Midbrain (tissue), 1 donor: ENCODE data around the gene NLK.

Source experiments
- DNase-seq: peaks from one replicate; lab custom pipeline; 2025; lab: John Stamatoyannopoulos, UW

The NLK gene

DNA sequence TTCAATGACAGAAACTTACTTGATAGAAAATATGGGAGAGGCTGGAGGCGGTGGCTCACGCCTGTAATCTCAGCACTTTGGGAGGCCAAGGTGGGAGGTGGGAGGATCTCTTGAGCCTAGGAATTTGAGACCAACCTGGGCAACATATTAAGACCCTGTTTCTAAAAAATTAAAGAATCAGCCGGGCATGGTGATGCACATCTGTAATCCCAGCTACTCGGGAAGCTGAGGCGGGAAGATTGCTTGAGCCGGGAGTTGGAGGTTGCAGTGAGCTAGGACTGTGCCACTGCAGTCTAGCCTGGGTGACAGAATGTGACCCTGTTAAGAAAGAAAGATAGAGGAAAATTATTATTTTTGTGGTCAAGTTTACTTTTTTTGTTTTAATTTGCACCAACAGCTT, 2.1 kb upstream of the NLK start:
- no peak for DNase-seq

DNA sequence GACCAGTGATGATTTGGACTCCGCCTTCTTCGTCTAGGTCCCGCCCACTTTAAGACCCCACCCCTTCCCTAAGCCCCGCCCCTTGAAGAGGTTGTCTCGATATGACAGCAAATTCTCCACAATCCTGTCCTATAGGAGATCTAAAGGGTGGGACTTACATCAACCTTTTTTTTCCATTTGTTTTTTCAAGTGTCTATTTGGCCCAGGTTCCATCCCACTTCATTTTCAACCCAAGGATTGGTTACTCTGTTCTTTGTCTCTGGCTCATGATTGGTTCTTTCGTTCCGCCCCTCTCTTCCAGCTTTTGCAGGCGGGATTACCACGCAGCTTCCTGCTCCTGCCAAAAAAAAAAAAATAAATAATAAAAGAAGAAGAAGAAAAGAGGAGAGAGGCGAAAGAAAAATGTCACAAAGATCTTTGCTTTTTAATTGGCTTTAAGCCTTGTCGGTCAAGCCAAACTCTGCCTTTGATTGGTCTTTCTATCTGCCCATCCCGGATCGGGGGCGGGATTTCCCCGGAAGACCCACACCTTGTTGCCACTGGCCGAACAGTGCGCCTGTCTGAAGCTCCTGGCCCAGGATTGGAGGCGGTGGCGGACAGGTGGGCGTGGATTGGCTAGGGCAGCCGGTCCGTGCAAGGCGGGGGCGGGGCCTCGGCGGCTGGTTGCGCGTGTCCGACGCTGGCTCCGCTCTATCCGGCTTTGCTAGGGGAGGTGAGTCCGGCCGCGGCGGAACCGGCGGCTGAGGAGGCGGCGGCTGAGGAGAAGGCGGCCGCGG, 1.2 kb upstream of the NLK start:
- peak; percentile 99 for DNase-seq

DNA sequence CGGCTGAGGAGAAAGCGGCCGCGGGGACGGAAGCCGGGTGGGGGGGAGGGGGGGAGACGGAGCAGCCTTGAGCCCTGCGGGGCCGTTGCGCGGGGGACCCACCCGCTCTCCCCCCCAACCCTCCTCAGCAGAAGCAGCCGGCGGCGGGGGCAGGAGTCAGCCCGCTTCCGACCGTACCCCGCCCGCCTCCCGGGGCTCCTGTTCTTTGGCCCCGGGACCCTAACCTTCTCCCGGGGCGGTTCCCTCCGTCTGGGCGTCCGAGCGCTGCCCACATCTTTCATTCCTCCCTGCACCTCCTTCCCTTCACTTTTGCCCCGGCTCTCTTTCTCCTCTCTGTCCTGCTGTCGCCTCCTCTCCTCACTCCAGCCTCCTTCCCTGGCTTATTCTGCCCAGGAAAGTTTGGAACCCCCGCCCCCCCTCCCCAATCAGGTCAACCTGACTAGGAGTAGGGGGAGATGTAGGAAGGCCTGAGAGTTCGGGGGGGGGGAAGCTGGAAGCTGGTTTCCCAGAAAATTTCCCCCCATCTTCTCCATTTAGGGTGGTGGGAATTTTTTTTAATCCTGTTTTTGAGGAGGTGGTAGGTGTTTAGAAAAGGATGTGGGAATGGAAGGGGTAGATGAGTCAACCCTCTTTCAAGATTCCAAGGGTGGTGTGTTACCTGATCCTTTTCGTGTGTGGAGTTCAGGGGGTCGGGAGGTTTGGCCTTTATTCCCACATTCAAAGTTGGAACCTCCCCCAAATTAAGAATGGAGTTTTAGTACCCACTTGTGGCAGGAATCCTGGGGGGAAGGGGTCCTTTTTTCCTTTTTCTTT, 427 bp upstream of the NLK start:
- DNase-seq = no peak

- no peak for DNase-seq
Measured at GRCh38 chr17:28042721-28043291, 329 bp downstream of the NLK start.

GRCh38 chr17:28043296-28043695, 819 bp downstream of the NLK start:
- DNase-seq = no peak

DNA sequence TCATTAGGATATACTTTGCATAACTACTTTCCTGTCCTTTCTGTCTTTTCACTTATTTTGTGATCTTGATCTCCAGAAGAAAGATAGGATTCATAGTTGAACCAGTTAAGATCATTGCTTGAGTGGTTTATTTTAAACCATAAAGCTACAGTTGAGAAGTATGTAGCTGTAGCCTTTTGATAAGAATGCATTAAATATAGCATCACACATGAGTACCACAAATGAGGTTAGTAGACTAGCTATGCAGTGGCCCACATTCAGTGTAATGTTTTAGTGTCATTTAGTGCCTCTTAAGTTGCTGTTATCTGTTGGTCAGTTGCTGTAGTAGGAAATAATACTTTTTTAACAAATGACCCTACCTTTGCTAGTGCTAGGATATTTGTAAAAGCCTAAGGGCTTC, 1.3 kb downstream of the NLK start:
- no peak for DNase-seq

DNA sequence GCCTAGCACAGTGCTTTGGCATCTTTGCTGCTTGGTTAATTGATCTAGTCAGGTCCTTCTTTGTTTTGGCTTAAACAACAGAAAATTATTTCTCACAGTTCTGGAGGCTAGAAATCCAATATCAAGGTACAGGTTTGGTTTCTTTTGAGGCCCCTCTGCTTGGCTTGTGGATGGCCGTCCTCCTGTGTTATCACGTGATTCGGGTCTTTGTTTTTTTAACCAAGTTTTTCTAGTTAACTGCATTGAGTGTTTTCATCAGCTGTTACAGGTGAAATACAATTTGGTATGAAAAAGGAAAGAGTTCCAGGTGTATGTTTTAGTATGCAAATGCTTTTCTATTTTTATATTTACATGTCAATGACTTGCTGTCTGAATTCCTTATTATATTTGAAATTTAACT, 2.8 kb downstream of the NLK start:
- DNase-seq = no peak

- DNase-seq = no peak
Measured at GRCh38 chr17:28046034-28046825, 3.8 kb downstream of the NLK start.

DNA sequence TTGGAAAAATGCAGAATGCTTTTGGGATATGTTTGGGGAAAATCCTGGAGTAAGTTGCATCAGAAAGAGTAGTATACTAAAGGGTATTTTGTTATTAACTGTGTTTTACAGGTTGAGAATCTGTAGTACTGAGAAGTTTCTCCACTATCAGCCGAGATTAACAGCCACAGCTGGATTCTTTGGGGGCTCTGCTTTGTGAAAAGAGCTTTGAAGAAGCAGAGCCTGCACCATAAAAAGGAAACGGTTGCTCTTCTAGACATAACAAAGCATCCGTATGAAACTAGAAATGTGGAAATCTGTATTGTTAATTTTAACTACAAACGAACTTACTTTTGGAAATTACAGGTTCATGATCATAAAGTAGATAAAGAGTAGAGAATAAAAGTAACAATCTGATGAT, 5.3 kb downstream of the NLK start:
- DNase-seq = no peak

DNA sequence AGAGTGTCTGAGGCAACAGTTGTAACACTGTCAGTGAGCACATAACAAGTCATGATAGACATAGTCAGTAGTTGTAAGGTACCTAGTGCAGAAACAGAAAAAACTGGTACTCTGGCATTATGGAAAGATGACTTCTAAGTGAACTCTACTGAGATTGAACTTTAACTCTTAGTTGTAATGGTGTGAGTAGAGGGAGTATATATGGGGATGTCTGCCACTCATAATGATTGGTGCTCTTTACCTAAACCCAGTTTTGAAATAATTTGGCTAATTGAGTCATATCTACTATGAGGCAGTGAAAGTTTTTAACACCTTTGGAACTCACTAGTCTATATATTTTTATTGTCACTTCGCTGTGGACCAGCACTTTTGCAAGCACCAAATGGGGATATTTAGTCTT, 6.6 kb downstream of the NLK start:
- no peak for DNase-seq

DNA sequence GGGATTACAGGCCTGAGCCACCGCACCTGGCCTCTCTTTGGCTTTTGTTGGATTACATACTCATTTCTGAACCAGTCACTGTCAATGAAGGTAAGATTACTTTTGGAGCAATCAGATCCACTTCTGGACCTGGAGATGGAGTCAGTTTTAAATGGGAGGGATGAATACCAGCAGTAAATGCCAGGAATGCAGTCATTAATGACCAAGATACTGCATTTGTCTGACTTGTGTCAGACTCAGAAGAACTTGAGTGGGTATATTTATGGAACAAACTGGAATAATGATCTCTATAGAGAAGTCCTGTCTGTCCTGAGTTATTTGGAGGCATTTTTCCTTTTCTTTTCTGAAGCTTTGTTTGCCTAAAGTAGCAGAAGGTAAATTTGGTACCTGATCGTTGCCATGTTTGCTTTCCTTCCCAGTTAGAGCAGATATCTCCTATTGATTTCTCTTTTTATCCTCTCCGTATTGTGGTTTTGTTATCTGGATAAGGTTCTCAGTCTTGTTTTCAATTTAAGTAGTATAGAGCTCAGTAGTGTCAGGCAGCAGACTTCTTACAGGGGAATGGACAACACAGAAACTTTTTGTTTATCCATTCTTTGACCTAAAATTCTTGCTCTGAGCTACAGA, 10.7 kb downstream of the NLK start:
- no peak for DNase-seq

GRCh38 chr17:28053725-28054124, 11.2 kb downstream of the NLK start:
- no peak for DNase-seq

DNA sequence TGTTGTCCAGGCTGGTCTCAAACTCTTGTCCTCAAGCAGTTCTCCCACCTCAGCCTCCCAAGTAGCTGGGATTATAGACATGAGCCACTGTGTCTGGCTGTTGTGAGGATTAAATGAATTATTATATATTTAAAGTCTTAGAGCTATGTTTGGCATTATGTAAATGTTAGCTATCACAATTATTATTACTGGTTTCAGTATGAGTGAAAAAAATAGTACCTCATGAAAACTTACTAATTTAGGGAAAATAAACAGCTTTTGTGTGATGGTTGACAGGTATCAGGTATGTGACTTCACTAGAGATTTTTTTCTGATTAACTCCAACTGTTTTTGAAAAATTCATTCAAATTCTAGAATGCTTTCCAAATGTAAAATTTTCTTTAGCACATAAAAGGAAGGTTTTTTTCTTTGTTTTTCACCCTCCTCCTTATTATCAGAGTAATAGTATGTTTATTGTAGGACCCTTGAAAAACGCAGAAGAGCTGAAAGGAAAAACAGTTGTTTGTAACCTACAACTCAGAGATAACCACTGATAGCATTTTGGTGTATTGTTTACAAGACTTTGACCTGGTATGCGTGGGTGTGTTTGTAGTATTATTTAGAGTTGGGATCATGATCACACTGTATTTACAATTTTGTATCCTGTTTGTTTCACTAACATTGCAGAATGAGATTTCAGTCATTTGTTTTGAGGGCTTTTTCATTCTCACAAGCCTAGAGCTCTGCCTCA, 13.2 kb downstream of the NLK start:
- DNase-seq = no peak

DNA sequence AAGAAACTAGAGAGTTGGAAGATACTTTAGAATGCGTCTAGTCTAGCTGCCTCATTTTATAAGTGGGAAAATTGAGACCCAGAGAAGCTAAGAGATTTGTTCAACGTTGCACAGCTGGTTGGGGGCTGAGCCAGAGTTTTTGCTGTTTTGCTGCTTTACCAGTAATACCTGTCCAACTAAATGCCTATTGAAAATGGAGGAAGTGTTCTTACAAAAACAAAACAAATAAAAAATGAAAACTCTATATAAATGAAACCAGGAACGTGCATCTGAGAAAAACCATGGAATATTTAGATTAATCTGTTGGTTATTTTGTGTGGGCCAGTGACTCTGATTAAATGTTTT, 13.8 kb downstream of the NLK start:
- DNase-seq = no peak

- DNase-seq = no peak
Measured at GRCh38 chr17:28057731-28058246, 15.3 kb downstream of the NLK start.

- DNase-seq = no peak
Measured at GRCh38 chr17:28059675-28060074, 17.2 kb downstream of the NLK start.

DNA sequence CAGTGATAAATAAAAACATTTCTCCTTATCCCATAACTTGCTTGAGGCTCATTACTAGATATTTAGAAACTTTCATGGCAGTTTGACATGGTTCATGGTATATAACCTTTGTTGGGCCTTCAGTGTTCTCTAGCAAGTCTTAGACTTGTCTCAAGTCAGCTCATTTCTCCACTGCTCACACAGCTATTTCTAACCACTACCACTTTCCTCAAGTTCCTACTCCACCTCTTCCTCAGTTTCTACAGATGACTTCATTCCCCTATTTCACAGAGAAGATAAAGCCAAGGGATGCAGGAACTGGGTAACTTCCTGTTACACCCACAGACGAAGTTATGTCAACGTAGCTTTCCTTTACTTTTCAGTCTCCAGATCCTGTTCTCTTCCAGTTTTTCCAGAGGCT, 23.2 kb downstream of the NLK start:
- DNase-seq = no peak

- no peak for DNase-seq
Measured at GRCh38 chr17:28069061-28069460, 26.6 kb downstream of the NLK start.

GRCh38 chr17:28071179-28071578, 28.7 kb downstream of the NLK start:
- no peak for DNase-seq

DNA sequence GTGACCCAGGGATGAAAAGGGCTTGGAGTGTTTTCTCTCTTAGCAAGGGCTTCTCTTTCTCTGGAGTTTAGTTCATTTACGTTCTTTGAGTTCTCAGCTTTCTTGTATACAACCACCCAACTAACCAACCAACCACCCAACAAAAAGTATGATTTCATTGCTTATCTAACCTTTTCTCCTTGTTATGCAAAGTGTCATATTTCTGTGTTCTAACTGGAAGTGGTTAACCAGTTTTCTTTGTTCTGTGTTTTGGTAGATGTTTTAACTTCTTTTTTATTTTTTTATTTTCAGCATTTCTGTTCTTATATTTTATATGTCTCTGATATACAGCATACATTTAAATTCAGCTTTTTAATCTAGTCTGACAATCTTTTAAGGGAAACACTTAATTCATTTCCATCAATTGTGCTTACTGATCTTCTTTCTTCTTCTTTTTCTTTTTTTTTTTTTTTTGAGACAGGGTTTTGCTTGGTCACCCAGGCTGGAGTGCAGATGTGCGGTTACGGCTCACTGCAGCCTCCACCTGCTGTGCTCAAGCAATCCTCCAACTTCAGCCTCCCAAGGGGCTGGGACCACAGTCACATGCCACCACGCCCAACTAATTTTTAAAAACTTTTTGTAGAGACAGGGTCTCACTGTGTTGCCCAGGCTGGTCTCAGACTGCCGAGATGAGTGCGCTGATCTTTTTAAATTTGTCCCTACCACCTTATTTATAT, 29.6 kb downstream of the NLK start:
- no peak for DNase-seq
